ENCODE measurements around the gene CBX6. TPM values are rescaled to one million over a fixed set of nuclear protein-coding genes. Genes with fewer than 3 reads are reported as not detected.

The CBX6 gene
- total RNA-seq, 1 experiment from 2014 or later, result 119 TPM

DNA sequence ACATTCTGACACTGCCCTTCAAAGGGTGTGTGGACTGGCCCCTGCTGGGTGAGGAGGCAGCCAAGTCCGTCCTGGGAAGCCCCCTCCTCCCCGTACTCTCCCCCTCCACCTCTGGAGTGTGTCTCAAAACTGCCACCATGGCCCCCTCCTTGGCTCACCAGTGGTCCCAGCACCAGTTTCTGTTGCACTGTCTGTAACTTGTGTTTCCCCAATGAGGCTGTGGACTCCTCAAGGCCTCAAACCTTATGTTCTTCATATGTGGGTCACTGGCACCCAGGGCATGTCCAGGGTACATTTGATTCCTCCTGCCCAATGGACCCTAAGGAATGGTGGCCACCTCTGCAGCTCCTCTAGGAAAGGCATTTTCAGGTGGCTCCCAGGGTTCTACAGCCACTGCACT, 21.6 kb downstream of the CBX6 start:
- POLR2A ChIA-PET (ENCODE audit: low non-redundant PET), result no interaction called here
- CTCF ChIA-PET, result no interaction called here
- Histone ChIP-seq H3K36me3 (ENCODE audit: insufficient read depth, low read length, poor library complexity, severe bottlenecking) (no peaks in the 10 kb centered on the region), H3K4me3 (ENCODE audit: low read depth, low read length, poor library complexity, severe bottlenecking) (no peak overlapping the region), H3K27ac (ENCODE audit: low read depth, low read length, poor library complexity, severe bottlenecking) (no peak overlapping the region), H3K9me3 (ENCODE audit: low read depth, low read length, poor library complexity, severe bottlenecking) (no peaks in the 10 kb centered on the region), H3K4me1 (ENCODE audit: insufficient read depth, low read length, poor library complexity, severe bottlenecking) (peaks cover 5% of the 10 kb centered on the region), H3K27me3 (replicated peaks; ENCODE audit: insufficient read depth, low read depth, low read length, poor library complexity) (no peaks in the 10 kb centered on the region)
- intact Hi-C loops (cut with micrococcal nuclease; ENCODE audit: unreplicated experiment), result no loop called here
- TF ChIP-seq EZH2 (IDR thresholded peaks at IDR 0.05; ENCODE audit: borderline replicate concordance, low read depth, low read length, poor library complexity, severe bottlenecking), result no peak
- TF ChIP-seq, protein P1, sequence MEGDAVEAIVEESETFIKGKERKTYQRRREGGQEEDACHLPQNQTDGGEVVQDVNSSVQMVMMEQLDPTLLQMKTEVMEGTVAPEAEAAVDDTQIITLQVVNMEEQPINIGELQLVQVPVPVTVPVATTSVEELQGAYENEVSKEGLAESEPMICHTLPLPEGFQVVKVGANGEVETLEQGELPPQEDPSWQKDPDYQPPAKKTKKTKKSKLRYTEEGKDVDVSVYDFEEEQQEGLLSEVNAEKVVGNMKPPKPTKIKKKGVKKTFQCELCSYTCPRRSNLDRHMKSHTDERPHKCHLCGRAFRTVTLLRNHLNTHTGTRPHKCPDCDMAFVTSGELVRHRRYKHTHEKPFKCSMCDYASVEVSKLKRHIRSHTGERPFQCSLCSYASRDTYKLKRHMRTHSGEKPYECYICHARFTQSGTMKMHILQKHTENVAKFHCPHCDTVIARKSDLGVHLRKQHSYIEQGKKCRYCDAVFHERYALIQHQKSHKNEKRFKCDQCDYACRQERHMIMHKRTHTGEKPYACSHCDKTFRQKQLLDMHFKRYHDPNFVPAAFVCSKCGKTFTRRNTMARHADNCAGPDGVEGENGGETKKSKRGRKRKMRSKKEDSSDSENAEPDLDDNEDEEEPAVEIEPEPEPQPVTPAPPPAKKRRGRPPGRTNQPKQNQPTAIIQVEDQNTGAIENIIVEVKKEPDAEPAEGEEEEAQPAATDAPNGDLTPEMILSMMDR (conservative IDR thresholded peaks at IDR 0.05; ENCODE audit: low read depth, low read length), result no peak
- no peak for DNase-seq (ENCODE audit: low spot score)
- no TSS peak for BruUV-seq (replicated peaks)

DNA sequence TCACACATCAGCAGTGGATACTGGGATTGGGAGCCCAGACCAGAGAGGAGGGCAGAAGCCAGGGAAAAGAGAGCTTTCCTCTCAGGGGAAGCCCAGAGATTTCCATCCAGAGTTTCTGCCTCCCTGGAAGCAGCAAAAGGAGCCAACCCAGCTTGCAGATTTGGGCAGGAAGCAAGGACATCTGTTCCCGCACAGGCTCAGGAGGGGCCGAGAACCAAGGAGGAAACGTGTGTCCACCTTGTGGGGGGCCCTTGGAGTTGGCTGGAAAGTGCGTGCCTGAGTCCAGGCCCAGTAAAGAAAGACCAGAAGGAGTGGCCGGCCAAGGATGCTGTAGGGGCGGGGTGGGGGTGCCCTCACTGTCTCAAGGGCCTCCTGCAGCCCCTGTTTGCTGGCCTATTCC, 22.2 kb downstream of the CBX6 start:
- no TSS peak for BruUV-seq (replicated peaks)
- no peak for DNase-seq (ENCODE audit: low spot score)
- H3K9me3 ChIP-seq (ENCODE audit: low read depth, low read length, poor library complexity, severe bottlenecking), result no peaks in the 10 kb centered on the region
- TF ChIP-seq, protein P1 (conservative IDR thresholded peaks at IDR 0.05; ENCODE audit: low read depth, low read length), result no peak
- no peak for TF ChIP-seq EZH2 (IDR thresholded peaks at IDR 0.05; ENCODE audit: borderline replicate concordance, low read depth, low read length, poor library complexity, severe bottlenecking)
- H3K4me3 ChIP-seq (ENCODE audit: low read depth, low read length, poor library complexity, severe bottlenecking), result no peak overlapping the region
- no peak overlapping the region for H3K27ac ChIP-seq (ENCODE audit: low read depth, low read length, poor library complexity, severe bottlenecking)
- no peaks in the 10 kb centered on the region for H3K27me3 ChIP-seq (replicated peaks; ENCODE audit: insufficient read depth, low read depth, low read length, poor library complexity)
- peaks cover 5% of the 10 kb centered on the region for H3K4me1 ChIP-seq (ENCODE audit: insufficient read depth, low read length, poor library complexity, severe bottlenecking)
- no peaks in the 10 kb centered on the region for H3K36me3 ChIP-seq (ENCODE audit: insufficient read depth, low read length, poor library complexity, severe bottlenecking)
- ChIA-PET CTCF (no interaction called here), POLR2A (ENCODE audit: low non-redundant PET) (no interaction called here)
- intact Hi-C loops (cut with micrococcal nuclease; ENCODE audit: unreplicated experiment), result no loop called here

DNA sequence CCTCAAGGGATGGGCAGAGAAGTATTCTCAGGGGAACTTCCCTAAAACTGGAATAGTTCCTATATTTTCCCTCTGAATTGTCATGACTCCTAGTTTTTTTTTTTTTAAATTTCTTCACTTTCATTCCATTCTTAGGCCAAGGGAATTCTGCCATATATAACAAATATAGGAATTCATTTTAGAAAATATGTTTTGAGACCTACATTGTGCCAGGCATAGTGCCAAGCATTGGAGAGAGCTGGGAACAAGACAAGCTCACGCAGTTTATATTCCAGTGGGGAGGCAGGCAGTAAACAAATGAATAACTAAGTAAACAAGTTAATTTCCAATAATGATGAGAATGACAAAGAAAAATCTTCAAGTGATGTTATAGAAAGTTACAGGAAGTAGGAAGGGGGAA, 25.6 kb downstream of the CBX6 start:
- H3K36me3 ChIP-seq (ENCODE audit: insufficient read depth, low read length, poor library complexity, severe bottlenecking), result no peaks in the 10 kb centered on the region
- ChIA-PET CTCF (no interaction called here), POLR2A (ENCODE audit: low non-redundant PET) (no interaction called here)
- H3K9me3 ChIP-seq (ENCODE audit: low read depth, low read length, poor library complexity, severe bottlenecking), result no peaks in the 10 kb centered on the region
- no peak for DNase-seq (ENCODE audit: low spot score)
- TF ChIP-seq, protein P1 (conservative IDR thresholded peaks at IDR 0.05; ENCODE audit: low read depth, low read length), result no peak
- no peak for TF ChIP-seq EZH2 (IDR thresholded peaks at IDR 0.05; ENCODE audit: borderline replicate concordance, low read depth, low read length, poor library complexity, severe bottlenecking)
- no peak overlapping the region for H3K27ac ChIP-seq (ENCODE audit: low read depth, low read length, poor library complexity, severe bottlenecking)
- intact Hi-C loops (cut with micrococcal nuclease; ENCODE audit: unreplicated experiment), result no loop called here
- BruUV-seq (replicated peaks), result no TSS peak
- peaks cover 12% of the 10 kb centered on the region for H3K4me1 ChIP-seq (ENCODE audit: insufficient read depth, low read length, poor library complexity, severe bottlenecking)
- H3K27me3 ChIP-seq (replicated peaks; ENCODE audit: insufficient read depth, low read depth, low read length, poor library complexity), result no peaks in the 10 kb centered on the region
- no peak overlapping the region for H3K4me3 ChIP-seq (ENCODE audit: low read depth, low read length, poor library complexity, severe bottlenecking)

All from A673 (cell line).